Ishikawa (cell line): Measurements from ENCODE around the gene ASRGL1.

Experiments used
- CREB1 ChIP-seq: IDR thresholded peaks from 2 replicates; pipeline ENCODE4 v1.6.1; 2012; ENCODE audit warnings: low read depth
- TAF1 ChIP-seq: IDR thresholded peaks from 2 replicates; pipeline ENCODE4 v1.6.1; 2012; ENCODE audit warnings: low read depth, mild to moderate bottlenecking
- TF ChIP-seq, protein P1 (sequence below): IDR thresholded peaks from 2 replicates; pipeline ENCODE4 v1.6.1; 2012
- TF ChIP-seq, protein P2 (sequence below): IDR thresholded peaks from 2 replicates; pipeline ENCODE4 v1.6.1; 2012; ENCODE audit warnings: low read depth, mild to moderate bottlenecking

DNA sequence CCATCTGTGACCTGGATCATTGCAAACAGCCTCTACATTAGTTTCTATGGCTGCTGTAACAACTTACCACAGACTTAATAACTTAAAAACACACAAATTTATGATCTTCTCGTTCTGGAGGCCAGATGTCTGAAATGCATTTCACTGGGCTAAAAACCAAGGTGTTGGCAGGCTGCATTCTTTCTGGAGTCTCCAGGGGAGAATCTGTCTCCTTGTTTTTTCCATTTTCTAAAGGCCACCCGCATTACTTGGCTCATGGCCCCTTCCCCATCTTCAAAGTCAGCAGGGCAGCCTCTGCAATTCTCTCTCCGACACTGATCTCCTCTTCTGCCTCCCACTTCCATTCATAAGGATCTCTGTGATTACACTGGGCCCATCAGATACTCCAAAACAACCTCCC lies 93.2 kb downstream of the ASRGL1 start:
- no peak for TF ChIP-seq CREB1
- TF ChIP-seq, protein P1, sequence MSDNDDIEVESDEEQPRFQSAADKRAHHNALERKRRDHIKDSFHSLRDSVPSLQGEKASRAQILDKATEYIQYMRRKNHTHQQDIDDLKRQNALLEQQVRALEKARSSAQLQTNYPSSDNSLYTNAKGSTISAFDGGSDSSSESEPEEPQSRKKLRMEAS = no peak
- no peak for TF ChIP-seq TAF1
- TF ChIP-seq, protein P2, sequence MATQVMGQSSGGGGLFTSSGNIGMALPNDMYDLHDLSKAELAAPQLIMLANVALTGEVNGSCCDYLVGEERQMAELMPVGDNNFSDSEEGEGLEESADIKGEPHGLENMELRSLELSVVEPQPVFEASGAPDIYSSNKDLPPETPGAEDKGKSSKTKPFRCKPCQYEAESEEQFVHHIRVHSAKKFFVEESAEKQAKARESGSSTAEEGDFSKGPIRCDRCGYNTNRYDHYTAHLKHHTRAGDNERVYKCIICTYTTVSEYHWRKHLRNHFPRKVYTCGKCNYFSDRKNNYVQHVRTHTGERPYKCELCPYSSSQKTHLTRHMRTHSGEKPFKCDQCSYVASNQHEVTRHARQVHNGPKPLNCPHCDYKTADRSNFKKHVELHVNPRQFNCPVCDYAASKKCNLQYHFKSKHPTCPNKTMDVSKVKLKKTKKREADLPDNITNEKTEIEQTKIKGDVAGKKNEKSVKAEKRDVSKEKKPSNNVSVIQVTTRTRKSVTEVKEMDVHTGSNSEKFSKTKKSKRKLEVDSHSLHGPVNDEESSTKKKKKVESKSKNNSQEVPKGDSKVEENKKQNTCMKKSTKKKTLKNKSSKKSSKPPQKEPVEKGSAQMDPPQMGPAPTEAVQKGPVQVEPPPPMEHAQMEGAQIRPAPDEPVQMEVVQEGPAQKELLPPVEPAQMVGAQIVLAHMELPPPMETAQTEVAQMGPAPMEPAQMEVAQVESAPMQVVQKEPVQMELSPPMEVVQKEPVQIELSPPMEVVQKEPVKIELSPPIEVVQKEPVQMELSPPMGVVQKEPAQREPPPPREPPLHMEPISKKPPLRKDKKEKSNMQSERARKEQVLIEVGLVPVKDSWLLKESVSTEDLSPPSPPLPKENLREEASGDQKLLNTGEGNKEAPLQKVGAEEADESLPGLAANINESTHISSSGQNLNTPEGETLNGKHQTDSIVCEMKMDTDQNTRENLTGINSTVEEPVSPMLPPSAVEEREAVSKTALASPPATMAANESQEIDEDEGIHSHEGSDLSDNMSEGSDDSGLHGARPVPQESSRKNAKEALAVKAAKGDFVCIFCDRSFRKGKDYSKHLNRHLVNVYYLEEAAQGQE = no peak
